GM18861 (cell line): ENCODE results near the gene RERE.

Source experiments
- ATAC-seq: cut with Tn5 transposase; IDR thresholded peaks from one replicate; pipeline ENCODE4 v1.9.1; 2021; ENCODE audit not compliant: unreplicated experiment

RERE gene

DNA sequence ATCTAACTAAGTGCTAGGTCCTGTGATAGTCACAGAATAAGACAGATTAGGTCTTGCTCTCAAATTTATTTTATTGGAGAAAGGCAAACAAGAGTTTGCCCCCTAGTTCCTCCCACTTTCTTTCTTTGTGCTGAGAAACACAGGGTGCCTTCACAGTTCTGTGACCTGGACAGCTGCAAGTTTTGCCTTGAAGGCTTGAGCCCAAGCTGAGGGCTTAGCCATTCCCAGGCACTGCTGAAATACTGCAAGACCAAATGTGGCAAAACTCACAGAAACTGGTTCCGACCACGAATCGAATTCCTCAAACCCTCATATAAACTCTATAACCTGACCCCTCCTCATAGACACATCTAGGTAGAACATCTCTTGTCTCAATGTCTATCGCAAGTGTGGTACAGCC lies 227.9 kb downstream of the RERE start:
- ATAC-seq: no peak

DNA sequence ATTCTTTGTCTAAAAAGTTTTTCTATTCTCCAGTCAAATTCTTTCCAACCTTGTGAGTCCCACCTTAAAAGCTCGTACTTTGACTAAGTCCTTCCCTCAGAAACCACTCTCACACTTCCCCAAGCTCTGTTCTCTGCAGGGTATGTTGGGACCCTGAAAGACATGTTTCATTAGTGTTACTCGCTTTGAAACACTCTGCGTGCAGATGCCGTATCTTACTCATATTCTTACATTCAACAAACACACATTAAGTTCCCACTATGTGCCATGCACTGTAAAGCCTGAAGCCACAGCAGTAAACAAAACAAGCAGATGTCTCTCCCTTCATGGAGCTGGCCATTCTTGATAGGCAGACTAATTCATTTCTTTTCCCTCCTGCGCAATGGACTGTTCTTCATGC lies 229.7 kb downstream of the RERE start:
- ATAC-seq: no peak

DNA sequence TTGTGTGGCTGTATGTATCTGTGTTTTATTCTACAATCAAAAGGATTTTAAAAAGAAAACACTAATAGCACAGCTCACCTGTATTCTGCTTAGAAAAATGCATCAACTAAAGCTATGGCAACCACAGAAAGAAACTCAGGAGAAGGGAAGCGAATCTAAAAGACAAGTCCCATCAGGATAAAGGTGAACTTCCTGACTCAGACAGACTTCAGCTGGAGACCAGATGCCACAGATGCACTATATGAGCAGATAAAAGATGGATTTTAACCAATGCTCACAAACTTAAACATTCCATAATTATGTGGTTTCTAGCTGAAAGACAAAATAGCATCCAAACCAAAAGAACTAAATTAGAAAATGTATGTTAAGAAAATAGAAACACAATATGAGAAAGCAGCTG lies 231.0 kb downstream of the RERE start:
- ATAC-seq: no peak

DNA sequence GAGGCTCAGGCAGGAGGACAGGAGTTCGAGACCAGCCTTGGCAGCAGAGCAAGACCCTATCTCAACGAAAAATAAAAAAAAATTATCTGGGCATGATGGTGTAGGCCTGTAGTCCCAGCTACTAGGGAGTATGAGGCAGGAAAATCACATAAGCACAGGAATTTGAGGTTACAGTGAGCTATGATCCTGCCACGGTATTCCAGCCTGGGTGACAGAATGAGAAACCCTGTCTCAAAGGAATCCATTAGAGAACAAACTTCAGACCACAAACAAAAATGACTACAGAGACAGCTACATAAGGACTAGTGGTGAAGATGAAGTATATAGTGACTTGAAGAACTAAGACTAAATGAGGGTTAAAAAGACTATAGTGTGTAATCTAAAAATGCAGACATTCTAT lies 233.1 kb downstream of the RERE start:
- no peak for ATAC-seq

DNA sequence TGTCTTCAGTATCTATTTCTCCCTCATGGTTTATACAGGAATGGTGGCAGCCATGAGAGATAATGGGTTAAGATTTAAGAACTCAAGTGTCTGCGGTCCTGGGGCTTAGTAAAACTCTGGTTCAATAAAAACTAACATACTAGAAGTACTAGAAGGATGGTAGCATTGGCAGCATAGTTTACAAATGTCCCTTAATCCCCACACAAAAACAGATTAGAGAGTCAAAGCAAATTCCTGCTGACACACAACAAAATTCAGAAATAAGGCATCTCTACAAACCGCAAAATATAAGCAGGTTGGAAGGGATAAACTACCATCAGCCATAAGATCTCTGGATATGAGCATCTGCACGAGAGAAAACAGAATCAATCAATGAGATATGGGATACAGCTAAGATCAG lies 234.4 kb downstream of the RERE start:
- no peak for ATAC-seq

DNA sequence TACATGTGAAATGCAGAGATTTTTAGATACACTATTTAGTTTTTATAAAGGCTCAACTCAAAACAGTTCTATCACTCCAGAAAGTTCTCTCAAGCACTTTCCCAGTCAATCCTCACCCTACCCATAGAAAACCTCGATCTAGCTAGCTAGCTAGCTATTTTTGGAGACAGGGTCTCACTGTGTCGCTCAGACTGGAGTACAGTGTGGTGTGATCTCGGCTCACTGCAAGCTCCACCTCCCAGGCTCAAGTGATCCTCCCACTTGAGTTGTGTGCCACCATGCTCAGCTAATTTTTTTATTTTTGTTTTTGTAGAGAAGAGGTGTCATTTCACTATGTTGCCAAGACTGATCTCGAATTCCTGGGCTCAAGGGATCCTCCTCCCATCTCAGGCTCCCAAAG lies 236.9 kb downstream of the RERE start:
- no peak for ATAC-seq

DNA sequence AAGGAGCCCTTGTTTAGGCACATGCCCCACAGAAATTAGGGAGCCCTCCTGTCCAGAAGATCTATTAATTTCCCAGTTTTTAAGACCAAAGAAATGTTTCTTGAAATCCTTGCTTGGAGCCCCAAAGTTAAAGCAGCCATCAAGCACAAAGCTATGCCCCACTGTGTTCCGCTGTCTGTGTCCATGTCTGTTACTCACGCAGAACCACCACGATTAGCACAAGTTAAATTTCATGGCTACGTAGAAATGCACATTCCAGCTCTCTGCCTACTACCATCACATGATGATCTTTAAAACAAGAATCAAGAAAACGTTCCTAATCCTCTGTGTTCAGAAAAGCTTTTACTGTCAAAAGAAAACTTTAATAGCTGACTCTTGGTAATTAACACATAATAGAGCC lies 238.5 kb downstream of the RERE start:
- no peak for ATAC-seq

DNA sequence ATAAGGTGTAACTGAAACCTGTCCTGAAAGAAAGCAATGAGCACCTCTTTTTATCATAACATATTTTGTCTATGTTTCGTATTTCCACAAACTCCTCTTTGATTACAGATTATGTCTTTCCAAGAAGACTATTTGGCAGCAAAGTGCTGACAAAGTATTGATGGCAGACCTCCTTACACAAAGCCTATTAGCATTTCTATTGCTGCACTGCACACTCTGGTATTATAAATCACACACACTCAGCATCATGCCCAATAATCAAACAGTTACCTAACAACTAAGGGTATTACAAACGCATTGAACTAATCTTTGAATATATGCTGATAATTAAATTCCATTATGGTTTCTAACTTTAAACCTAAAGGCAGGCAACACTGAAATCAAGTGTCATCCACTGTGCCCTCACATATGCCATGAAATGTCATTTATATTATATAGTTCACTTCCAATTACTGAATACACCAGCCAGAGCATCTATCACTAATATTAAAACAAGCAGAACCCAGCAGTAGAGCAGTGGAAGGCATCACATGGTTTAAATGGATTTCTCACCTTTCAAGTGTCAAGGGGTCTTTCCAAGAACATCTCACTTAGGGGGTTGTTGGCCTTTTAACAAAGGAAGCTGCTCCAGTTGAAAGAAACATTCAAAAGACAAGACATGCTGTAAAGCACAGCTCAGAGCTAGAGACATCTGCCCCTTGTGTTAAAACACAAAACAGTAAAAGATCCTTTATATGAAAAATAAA lies 239.1 kb downstream of the RERE start:
- no peak for ATAC-seq

DNA sequence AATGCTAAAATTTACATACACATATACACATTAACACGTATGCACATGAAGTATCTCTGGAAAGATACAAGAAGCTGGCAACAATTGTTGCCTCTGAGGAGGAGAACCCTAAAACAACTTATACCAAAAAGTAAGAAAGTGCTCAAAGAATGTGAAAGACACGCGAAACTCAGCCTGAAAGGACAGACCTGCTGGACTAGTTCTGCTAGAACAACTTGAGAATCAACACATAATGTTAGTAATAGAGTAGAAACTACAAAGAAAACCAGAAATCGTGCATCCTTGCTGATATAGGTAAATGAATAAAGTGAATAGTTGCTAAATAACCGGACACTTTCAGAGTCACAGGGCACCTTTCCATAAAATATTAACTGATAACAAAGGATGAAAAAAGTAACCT lies 242.5 kb downstream of the RERE start:
- ATAC-seq: no peak

DNA sequence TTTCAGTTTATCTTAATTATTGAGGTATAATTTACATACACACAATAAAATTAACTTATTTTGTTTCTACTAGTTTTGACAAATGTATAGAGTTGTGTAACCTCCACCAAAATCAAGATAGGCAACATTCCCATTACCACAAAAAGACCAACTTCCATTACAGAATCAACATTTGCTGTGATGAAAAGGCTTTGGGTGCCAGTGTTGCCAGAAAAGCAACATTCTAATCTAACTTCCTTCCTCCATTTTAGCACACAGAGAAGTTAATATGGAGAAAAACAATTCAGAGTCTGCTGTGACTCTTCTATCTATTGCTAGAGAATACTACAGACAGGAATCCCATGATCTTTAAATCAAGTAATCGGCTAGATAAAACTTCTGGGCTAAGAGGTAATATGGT lies 245.3 kb downstream of the RERE start:
- ATAC-seq: no peak

DNA sequence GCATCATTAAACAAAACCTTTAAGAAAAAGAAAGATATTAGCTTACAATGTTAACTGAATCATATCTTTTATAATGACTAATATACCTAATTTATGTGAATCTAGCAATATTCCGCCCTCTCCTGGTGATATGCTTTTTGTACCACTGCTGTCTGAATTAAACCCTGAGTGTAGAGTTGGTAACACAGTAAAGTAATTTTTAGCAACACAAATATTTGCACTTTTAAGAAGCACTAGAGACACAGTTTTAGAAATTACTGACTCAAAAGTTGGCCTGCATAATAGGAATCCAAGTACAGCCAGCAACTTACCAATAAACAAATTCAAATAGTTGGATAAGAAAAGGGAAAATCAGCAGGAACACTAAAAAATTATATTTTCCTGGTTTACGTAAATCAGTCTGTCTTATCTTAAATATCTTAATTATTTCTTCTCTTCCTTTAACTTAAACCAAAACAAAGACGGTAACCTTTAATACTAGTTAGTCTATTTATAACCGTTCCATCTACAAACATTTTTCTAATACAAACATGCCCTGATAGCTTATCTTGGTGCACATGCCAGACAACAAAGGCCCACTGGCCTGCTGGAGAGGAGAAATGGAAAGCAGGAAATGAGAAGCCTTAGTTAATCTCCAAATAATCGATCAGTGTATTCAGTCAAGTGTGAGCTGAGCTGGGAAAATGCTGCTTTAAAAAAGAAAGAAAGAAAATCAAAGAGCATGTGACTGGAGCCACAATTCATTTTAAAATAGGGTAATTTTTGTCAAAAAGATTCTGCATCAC lies 246.0 kb downstream of the RERE start:
- ATAC-seq: no peak

DNA sequence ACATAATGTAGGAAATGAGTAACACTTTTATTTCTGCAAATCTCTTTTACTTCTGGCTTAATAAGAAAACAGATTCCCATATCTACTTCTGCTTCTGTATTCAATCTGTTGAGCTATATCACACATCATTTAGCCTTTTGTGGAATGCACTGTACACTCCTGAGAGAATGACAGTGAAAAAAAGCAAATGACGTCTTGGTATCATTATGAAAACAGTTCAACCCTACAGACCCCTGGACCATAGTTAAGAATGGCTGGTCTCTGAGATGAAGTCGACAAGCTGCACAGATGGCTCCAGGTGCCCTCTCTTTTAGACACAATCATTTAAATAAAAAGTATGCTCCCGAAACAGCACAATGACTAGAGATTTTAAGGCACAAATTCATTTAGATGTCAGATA lies 247.0 kb downstream of the RERE start:
- no peak for ATAC-seq

DNA sequence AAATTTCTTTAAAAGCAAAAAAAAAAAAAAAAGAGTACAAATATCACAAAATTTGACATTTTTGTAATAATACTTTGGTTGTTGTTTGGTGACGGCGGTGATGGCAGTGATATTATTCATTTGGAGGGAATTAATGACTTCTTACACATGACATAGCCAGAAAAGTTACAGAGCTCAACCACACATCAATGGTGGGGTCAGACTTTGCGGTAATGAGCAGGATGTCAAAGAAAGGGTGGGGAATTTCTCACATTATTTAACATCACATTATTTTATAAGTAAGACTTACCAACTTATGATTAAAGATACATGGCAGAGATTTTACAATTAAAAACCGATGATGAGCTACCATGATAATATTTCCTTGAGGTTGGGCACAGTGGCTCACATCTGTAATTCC lies 248.2 kb downstream of the RERE start:
- ATAC-seq: no peak

DNA sequence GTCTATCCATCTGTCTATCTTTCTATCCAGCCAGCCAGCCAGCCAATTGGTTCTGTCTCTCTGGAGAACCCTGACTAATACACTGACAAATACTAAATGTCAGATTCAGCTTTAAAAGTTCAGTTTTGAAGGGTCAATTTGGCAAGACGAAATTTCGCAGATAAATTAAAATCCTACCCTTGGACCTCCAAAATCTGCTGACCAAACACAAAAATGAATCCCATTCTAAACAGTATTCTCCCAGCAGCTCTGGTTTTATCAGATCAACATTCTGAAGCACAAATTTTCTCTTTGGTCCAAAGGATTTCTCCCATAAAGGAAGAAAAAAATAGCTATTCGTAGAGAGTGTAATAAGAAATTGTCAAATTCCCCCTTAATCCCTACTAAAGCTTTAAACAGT lies 248.6 kb downstream of the RERE start:
- ATAC-seq: no peak

DNA sequence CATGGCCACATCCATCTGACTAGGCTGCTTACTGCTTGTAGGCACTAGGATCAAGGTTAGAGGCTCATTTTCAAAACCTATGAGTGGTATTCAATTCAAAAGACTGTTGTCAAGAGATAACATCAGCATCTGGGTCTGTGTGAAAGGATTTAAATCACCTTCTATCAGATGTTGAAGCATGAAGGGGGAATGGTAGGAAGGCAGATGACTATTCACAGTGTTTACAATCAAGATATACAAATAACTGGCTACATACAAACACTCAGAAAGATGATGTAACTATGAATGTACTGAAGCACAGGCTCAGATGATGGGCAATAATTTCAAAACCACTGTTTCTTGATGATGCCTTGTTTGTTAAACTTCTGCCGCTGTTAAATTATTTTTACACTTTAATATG lies 250.3 kb downstream of the RERE start:
- no peak for ATAC-seq

DNA sequence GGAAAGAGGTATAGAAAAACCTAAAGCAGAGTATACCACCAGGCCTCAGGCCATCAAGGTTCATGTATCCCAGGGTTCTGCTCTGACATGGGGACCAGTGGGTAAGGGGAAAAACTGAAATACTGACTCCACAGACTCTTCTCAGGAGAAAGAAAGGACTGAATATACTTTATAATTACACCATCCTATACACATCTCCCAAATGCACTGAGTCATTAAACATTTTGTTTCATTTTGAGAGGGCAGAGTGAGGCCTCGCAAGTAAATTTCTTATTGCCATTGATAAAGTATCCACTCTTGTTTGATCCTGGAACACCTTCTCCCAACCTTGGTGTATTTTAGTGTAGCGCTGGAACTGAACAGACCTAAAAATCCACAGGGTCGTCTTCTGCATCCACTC lies 251.6 kb downstream of the RERE start:
- no peak for ATAC-seq

DNA sequence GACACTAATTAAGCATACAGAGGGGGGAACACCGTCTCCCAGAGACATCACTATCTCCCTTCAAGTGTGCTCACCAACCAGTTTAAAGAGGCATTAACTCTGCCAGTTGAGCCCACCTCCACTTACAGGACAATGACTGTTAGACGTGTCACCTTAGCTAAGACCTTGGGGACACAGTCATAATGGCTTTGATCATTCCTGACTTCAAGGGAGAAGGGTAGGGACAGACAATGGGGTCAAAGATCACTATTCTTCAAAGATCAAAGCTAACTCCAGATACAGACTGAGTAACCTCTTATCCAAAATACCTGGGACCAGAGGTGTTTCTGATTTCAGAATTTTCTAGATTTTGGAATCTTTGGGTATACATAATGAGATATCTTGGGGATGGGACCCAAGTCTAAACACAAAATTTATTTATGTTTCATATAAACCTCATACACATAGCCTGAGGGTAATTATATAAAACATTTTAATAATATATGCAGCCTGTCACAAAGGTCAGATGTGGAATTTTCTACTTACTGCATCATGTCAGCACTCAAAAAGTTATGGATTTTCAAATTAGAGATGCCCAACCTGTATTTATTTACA lies 253.4 kb downstream of the RERE start:
- no peak for ATAC-seq

DNA sequence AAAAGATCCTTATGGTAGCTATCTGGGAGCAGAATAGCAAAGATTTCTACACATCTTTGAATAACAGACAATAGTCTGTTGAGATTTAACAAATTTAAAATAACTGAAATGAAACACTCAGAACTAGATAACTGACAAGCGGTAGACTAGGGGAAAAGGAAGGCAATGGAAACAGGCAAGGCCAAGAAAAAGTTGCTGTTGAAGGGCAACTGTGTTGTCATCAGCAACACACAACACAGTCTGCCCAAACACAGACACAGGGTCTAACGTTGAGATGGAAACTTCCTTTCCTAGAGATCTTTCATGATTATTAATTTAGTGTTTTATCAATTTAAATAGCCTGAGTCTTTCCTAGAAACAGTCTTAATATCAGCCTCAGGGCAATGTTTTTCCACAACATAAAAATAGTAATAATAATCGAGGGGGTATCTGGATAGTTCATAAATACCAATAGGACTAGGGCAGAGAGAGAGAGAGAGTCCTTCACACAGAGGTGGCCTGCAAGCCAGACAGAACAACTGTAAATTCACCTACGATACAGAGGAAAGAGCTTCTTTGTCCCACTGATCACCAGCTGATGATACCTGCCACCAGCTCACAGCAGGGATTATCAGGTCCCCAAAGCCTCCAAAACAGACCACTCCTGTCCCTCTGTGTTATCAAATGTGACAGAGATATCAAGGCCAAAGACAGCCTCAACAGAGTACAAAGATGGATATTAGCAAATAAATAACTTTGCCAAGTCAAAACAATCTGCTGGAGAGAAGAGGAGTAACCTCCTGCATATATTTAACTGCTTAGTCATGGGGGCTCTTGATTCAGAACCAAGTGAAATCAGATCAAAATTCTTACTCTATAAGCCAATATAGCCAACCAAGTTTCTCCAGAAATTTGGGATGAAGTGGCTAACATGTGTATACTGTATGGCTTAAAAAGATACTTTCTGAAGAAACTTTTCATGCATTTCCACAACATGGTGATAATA lies 254.3 kb downstream of the RERE start:
- no peak for ATAC-seq

DNA sequence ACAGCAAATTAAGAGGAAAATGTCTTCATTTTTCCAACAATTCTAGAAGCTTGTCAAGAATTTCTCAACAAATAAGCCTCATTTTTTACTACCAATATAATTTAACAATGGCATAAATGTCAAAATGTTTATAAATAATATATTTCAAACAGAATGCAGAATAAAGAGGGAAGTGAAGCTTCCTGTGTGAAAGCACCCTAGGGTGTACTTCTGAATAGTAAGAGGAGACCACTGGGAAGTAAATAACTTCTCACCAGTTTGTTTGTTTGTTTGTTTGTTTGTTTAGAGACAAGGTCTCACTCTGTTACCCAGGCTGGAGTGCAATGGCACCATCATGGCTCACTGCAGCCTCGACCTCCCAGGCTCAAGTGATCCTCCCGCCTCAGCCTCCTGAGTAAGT lies 255.2 kb downstream of the RERE start:
- ATAC-seq: no peak

DNA sequence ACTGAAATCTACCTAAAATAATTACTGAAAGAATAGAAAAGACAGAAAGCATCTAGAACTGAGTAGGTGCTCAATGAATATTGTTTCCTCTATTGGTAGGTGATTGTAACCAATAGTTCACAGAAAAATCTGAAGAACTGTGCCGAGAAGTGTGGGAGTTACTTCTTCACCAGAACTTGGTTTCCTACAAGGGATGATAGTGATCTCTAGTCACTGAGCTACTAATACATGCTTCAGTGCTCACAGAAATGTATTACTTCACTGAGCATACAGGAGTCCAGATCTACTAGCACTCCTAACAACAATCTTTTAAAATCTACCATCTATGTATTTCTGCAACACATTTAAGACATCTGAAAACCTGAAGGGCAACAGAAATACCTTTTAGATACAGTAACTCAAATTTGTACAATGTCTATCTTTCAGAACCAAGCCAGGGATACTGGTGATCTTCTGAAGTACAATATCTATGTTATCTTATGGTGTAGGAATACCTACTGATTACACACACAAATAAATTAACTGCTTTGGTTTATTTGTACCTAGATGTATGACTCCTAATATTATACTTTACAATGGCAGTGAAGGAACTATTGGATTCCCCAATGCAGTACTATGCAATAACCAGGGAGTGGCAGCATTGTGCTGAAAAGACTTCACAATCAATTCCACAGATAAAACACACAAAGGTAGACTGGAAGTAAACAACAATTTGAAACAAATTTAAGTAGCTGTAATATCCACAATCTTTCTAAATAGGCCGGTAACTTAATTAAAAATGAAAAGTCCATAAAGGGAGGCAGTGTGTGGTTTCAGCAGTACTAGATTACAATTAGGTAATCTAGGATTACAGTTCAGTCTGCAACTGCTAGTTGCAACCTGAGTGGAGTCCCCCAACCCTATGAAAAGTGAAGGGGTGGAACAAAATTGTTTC lies 256.6 kb downstream of the RERE start:
- ATAC-seq: peak; percentile 34
